ENCODE results near the gene MAPKAP1. TPM values are rescaled to one million over a fixed set of nuclear protein-coding genes. Genes with fewer than 3 reads are reported as not detected.

Gene MAPKAP1
- total and polyA plus RNA-seq, 9 of the 15 experiments (the other 6 are each of a cell fraction or from before 2014, with no cell fraction given) = 2.6 to 82.1 (median 61.1) TPM

DNA sequence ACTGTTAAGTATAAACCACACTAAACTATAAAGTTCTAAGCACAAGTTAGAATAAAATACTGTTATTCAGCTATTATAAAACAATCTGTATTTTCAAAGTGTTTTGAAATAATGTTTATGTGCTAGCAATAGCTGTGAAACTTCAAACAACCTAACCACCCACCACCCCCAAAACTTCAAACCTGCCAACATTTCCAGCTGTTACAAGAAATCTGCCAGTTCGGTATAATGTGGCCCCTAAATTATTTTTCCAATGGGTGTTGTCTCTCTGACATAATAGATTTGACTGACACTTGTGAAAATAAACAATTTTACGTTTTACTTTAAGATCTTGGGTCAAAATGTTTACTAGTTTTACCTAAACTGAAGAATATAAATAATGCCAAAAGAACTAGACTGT is 24.7 kb downstream of the MAPKAP1 start (continued):
- TF ChIP-seq, protein P1, sequence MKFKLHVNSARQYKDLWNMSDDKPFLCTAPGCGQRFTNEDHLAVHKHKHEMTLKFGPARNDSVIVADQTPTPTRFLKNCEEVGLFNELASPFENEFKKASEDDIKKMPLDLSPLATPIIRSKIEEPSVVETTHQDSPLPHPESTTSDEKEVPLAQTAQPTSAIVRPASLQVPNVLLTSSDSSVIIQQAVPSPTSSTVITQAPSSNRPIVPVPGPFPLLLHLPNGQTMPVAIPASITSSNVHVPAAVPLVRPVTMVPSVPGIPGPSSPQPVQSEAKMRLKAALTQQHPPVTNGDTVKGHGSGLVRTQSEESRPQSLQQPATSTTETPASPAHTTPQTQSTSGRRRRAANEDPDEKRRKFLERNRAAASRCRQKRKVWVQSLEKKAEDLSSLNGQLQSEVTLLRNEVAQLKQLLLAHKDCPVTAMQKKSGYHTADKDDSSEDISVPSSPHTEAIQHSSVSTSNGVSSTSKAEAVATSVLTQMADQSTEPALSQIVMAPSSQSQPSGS (CRISPR knock-in tag; IDR thresholded peaks at IDR 0.05) = no peak

DNA sequence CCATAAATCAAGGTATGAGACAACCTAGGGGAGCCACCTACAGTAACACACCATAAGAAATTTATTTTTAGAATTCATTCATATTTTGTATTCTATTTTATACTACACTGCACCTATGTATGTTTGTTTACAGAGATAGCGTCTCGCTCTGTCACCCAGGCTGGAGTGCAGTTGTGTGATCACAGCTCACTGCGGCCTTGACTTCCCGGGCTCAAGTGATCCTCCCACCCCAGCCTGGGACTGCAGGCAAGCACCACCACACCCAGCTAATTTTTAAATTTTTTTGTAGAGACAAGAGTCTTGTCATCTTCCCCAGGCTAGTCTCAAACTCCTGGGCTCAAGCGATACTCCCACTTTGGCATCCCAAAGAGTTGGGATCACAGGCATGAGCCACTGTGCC is 25.4 kb downstream of the MAPKAP1 start:
- H4K20me1 ChIP-seq (replicated peaks; ENCODE audit: control insufficient read depth, insufficient read depth, low read length) = 0 out of 2 replicates have a peak, but pooled peaks cover 5% of the 10 kb centered on the region
- H3K27me3 ChIP-seq (ENCODE audit: control insufficient read depth in 2 of 2, insufficient read depth in 2 of 2, low read length in 2 of 2) = no peaks in the 10 kb centered on the region
- DNase-seq (ENCODE audit: extremely low read depth in 1 of 4, low spot score in 3 of 4) (no peak), ATAC-seq (peak; percentile 70), FAIRE-seq (peak; percentile 23)
- no TSS peak for BruUV-seq (replicated peaks)
- POLR2A ChIA-PET = interaction anchor here (1.2 kb wide), 1 partner anchor 10 kb away, joined by 3 read pairs; no protein-coding TSS in a partner anchor
- no peak for TF ChIP-seq ZNF586 (CRISPR knock-in tag; conservative IDR thresholded peaks at IDR 0.05)
- peak; percentile 36; the same call in 1 of the 2 replicates for TF ChIP-seq ZFX (CRISPR knock-in tag; IDR thresholded peaks at IDR 0.05)
- H3K27ac ChIP-seq (ENCODE audit: extremely low read depth, low read depth, low read length) = no peak overlapping the region
- H3K4me2 ChIP-seq (ENCODE audit: insufficient read depth, low read length) = no peak overlapping the region
- H3K9ac ChIP-seq (ENCODE audit: insufficient read depth in 1 of 2, low read depth in 2 of 2, low read length in 2 of 2) = no peak overlapping the region
- no peaks in the 10 kb centered on the region; the same call in 2 of the 3 replicates for H3K36me3 ChIP-seq (ENCODE audit: control insufficient read depth, insufficient read depth, low read length)
- H3K4me3 ChIP-seq = no peak overlapping the region
- 35% methylated on average over 5 of the region's 5 CpGs for WGBS (ENCODE audit: insufficient coverage, low coverage, missing lambda C conversion rate)
- peaks cover 3% of the 10 kb centered on the region; the same call in 1 of the 3 replicates for H3K79me2 ChIP-seq (ENCODE audit: control insufficient read depth, insufficient read depth, low read length)
- peaks cover 3 to 13% of the 10 kb centered on the region in 2 experiments; a peak in 3 of 5 replicates for H3K4me1 ChIP-seq (replicated peaks in 1 of 2; ENCODE audit: control insufficient read depth in 2 of 2, insufficient read depth in 2 of 2, low read length in 2 of 2)
- H3K9me3 ChIP-seq (replicated peaks; ENCODE audit: control insufficient read depth, insufficient read depth, low read depth, low read length) = no peaks in the 10 kb centered on the region
- no peaks in the 10 kb centered on the region for H3K9me1 ChIP-seq (ENCODE audit: control insufficient read depth, insufficient read depth, low read length)
- no peak overlapping the region for H2AFZ ChIP-seq (ENCODE audit: low read depth, low read length)
- intact Hi-C loops (cut with micrococcal nuclease) = no loop called here
- CTCF ChIA-PET (ENCODE audit: low intra/inter-chr PET ratio) = no interaction called here
- in situ Hi-C loops (cut with MboI) = no loop called here

Data from K562 (cell line).